Gastroesophageal sphincter (tissue), 3 donors: ENCODE measurements around the gene TGFA.

Source experiments
- EP300 ChIP-seq: sonication (generic); formaldehyde crosslinking; IDR thresholded peaks from one replicate; pipeline ENCODE4 v1.6.1; 2017; ENCODE audit warnings: antibody characterized with exemption, mild to moderate bottlenecking
- POLR2A ChIP-seq, 2 donors: fragments of 450-650 bp; IDR thresholded peaks; one replicate each; pipeline ENCODE4 v1.6.1; 2017; ENCODE audit warnings: antibody characterized with exemption in 2 of 2, mild to moderate bottlenecking in 2 of 2, moderate library complexity in 1 of 2
- POLR2AphosphoS5 ChIP-seq: sonication (generic); formaldehyde crosslinking; IDR thresholded peaks from one replicate; pipeline ENCODE4 v1.6.1; 2017; ENCODE audit warnings: antibody characterized with exemption
- TF ChIP-seq, protein P1 (sequence below), 4 experiments: fragments of 200-600 bp in 2 of 4; fragments of 450-650 bp in 2 of 4; sonication (generic) in 1 of 4; IDR thresholded peaks; one replicate each; pipeline ENCODE4 v1.5.1; 2017 to 2019; ENCODE audit warnings: antibody characterized with exemption in 4 of 4, mild to moderate bottlenecking in 2 of 4, moderate library complexity in 2 of 4

DNA sequence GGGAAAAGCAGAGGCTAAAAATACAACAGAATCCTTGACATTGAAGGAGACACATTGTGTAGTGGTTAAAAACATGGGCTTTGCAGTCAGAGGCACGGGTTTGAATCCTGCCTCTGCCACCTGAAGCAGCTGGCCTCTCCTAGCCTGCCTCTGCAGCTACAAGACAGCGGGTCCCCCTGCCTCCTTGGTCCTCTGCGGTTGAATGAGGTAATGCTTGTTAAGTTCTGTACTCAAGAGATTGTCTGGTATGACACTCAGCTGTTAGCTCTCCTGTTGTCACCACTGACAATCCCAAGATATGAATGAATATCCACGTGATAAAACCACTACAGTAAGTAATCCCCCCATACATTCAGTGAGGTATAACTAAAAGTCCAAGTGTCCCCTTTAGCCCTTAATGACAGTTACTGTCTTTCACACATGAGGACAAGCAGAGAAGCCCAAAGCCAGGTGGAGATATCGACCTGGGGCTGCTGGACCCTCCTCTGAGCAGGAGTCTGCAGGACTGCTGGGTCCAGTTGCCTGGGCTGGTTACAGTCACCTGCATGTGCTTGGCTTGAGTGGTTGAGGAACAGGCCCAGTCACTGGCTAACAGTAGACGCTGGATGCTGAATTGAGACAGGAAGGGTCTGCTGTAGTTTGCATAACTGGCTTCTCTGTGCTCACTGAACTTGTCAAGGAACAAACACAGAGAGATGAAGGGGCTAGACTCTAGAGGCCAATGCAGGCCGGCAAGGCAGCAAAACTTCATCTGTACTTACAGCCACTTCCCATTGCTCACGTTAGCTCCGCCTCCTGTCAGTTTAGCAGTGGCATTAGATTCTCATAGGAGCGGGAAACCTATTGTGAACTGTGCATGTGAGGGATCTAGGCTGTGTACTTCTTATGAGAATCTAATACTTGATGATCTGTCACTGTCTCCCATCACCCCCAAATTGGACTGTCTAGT lies 85.5 kb downstream of the TGFA start:
- TF ChIP-seq POLR2A (IDR thresholded peaks at IDR 0.05): no peak
- TF ChIP-seq, protein P1, sequence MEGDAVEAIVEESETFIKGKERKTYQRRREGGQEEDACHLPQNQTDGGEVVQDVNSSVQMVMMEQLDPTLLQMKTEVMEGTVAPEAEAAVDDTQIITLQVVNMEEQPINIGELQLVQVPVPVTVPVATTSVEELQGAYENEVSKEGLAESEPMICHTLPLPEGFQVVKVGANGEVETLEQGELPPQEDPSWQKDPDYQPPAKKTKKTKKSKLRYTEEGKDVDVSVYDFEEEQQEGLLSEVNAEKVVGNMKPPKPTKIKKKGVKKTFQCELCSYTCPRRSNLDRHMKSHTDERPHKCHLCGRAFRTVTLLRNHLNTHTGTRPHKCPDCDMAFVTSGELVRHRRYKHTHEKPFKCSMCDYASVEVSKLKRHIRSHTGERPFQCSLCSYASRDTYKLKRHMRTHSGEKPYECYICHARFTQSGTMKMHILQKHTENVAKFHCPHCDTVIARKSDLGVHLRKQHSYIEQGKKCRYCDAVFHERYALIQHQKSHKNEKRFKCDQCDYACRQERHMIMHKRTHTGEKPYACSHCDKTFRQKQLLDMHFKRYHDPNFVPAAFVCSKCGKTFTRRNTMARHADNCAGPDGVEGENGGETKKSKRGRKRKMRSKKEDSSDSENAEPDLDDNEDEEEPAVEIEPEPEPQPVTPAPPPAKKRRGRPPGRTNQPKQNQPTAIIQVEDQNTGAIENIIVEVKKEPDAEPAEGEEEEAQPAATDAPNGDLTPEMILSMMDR (IDR thresholded peaks at IDR 0.05): no peak
- TF ChIP-seq POLR2AphosphoS5: no peak
- no peak for TF ChIP-seq EP300
